ENCODE results near the gene LPAR1.

The LPAR1 gene

DNA sequence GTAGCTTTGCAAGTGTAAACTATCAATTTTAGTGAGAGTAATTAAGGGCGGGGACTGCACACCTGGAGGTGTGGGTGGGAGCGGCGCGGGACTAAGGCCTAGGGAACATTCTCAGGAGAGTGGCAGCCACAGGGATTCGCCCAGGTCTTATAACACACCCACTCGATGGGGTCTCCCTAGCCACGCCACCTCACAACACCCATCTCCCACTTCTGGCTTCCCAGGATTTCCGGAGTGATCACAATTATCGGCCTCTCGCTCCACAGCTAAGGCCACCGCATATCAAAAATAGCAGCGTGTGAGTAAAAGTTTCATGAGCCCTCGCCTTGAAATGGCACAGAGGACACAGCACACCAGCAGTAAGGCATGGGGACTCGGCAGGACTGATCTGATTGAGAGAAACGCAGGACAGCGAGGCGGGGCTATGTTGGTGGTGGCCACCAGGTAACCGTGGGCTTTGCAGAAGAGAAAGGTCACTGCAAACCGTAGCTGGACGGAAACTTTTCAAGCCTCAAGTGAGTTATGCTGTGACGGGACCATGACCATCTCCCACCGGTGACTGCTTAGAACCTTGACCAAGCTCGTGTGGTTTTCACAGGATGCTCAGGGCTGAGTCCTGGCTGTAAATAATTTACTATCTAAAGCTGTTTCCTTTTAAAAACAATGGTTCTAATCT lies 1.1 kb upstream of the LPAR1 start:
- H3K4me3 ChIP-seq (replicated peaks in 1 of 2; ENCODE audit: low read depth in 2 of 2, low read length in 2 of 2) = peak overlapping the region; percentile 70 to 79
- TF ChIP-seq, protein P1, sequence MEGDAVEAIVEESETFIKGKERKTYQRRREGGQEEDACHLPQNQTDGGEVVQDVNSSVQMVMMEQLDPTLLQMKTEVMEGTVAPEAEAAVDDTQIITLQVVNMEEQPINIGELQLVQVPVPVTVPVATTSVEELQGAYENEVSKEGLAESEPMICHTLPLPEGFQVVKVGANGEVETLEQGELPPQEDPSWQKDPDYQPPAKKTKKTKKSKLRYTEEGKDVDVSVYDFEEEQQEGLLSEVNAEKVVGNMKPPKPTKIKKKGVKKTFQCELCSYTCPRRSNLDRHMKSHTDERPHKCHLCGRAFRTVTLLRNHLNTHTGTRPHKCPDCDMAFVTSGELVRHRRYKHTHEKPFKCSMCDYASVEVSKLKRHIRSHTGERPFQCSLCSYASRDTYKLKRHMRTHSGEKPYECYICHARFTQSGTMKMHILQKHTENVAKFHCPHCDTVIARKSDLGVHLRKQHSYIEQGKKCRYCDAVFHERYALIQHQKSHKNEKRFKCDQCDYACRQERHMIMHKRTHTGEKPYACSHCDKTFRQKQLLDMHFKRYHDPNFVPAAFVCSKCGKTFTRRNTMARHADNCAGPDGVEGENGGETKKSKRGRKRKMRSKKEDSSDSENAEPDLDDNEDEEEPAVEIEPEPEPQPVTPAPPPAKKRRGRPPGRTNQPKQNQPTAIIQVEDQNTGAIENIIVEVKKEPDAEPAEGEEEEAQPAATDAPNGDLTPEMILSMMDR (IDR thresholded peaks at IDR 0.05; ENCODE audit: low read depth, low read length) = no peak

DNA sequence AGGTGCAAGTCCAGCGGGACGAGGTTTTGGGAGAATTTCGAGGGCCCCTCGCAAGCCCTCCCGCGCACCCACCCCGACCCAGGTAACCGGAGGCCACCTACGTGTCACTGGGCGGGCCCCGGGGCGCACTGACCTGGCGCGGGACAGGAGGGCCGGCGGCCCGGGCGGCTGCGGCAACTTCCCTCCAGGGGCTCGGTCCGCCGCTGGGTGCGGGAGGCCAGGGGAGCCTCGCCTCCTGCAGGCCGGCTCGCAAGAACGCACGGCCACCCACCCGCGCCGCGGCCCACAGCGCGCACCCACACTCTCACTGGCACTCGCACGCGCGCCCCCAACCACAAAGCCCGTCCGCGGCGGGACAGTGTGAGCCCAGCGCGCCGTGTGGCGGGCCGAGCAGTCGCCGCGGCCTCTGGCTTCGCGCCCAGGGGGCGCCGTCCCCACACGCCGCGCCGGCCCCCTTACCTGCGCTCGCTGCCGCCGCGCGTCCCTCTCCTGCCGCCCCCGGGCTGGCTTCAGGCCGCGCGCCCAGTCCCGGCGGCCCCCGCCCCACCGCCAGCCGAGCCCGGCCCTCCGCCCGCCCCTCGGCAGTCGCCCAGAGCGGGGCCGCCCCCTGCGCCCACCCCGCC lies 451 bp downstream of the LPAR1 start:
- TF ChIP-seq, protein P1 (IDR thresholded peaks at IDR 0.05; ENCODE audit: low read depth, low read length) = no peak
- peak overlapping the region; percentile 70 to 74 for H3K4me3 ChIP-seq (replicated peaks in 1 of 2; ENCODE audit: low read depth in 2 of 2, low read length in 2 of 2)
- peak; percentile 28 to 44 for DNase-seq (ENCODE audit: low read depth in 2 of 2)

More for the DNA sequence above, 1.1 kb upstream of the LPAR1 start:
- DNase-seq (ENCODE audit: low read depth in 2 of 2) = no peak

DNA sequence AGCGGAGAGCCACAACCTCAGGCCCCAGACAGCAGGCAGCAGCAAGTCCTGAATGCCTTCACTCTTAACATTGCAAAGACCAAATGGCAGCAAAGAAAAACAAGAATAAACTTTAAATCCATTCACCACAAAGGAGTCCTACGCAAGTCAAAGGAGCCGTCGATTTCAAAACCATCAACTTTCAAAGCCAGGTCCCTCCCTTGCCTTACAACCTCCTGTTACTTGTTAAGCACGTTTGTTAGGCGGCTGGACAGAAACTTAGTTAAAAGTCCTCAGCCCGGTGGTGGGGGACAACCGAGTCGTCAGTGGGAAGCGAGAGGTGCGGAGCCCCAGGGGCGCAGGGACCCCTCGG lies 938 bp downstream of the LPAR1 start:
- DNase-seq (ENCODE audit: low read depth in 2 of 2) = peak; percentile 53 to 61

DNA sequence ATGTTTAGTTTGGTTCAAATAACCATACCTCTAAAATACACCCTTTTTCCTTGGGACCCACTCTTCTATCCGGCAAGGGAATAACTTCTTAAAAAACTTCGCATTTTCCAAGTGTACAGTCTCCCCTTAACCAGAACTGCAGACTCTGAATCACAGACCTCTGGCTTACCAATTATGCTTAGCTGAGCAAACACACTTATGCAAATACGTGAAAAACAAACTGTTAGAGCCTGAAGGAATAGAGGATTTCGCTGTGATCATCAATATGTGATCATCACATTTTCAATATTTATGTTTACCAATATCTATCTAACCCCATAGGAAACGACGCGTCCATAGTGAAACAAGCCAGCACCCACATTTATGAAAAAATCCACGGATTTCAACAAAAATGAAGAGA lies 1.3 kb downstream of the LPAR1 start:
- peak overlapping the region; percentile 70 to 74 for H3K4me3 ChIP-seq (replicated peaks in 1 of 2; ENCODE audit: low read depth in 2 of 2, low read length in 2 of 2)
- TF ChIP-seq, protein P1 (IDR thresholded peaks at IDR 0.05; ENCODE audit: low read depth, low read length) = no peak
- DNase-seq (ENCODE audit: low read depth in 2 of 2) = peak; percentile 32 to 51

More for the DNA sequence above, 938 bp downstream of the LPAR1 start:
- H3K4me3 ChIP-seq (replicated peaks in 1 of 2; ENCODE audit: low read depth in 2 of 2, low read length in 2 of 2) = peak overlapping the region; percentile 70 to 74
- TF ChIP-seq, protein P1 (IDR thresholded peaks at IDR 0.05; ENCODE audit: low read depth, low read length) = no peak

DNA sequence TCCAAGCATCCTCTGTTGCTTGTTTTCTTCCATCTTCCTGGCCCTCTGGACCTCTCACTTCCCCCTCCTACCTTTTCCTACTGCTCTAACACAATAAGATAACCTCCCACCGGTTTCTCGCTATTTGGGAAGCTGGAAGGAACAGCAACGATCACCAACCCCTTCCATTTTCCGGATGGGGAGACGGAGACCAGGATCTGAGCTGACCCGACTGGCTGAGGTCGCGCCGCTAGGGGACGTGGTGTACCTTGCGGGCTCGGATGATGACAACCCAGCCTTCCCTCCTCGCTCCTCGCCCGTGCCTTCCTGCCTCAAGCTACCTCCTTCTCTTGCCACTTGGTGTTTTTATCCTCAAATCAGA lies 1.9 kb downstream of the LPAR1 start:
- DNase-seq (ENCODE audit: low read depth in 2 of 2) = peak; percentile 60 to 69
- H3K4me3 ChIP-seq (replicated peaks in 1 of 2; ENCODE audit: low read depth in 2 of 2, low read length in 2 of 2) = peak overlapping the region; percentile 70 to 74
- TF ChIP-seq, protein P1 (IDR thresholded peaks at IDR 0.05; ENCODE audit: low read depth, low read length) = peak; percentile 88

DNA sequence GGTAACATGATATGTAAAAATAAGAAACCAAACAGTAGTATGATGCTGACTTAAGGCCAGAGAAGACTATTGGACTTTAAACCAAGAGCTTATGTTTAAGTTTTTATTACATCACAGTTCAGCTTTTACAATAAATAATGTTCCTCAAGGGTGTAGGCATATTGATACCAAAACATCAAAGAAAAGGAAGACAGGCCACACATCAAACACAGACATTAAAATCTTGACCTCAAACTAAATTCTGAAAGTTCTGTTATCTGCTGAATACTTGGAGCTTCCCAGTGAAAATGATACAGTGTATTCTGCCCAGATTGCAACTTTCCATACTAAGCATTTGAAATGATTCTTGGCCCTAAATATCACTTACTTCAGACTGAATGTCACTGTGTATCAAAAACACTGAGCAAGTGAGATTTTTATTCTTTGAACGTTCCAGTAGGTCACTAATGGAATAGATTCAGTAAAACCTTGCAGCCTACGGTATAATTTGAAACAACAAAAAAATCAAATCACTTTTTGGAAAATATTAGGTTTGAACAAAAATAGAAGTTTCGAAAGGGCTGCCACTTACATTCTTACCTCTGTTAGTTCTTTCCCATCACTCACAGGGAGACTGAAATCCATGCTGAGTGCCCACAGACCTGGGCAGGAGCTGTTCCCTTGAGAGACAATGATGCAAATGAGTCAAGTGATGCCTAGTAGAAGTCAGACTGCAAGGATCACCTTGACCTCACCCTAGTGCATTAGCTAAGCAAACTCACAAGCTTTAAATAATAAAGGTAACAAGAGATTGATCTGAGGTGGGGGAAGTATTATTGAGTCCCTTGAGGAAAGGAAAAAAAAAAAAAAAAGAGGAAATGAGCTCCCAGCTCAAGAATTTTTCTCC lies 2.5 kb downstream of the LPAR1 start:
- DNase-seq (ENCODE audit: low read depth in 2 of 2) = peak in 1 of 2 donors; percentile 18
- TF ChIP-seq, protein P1 (IDR thresholded peaks at IDR 0.05; ENCODE audit: low read depth, low read length) = no peak
- peak overlapping the region; percentile 70 to 74 for H3K4me3 ChIP-seq (replicated peaks in 1 of 2; ENCODE audit: low read depth in 2 of 2, low read length in 2 of 2)
